Measurements from ENCODE around the gene PRSS56.

GRCh38 chr2:232508251-232508650, 11.9 kb upstream of the PRSS56 start:
- no peak for TF ChIP-seq CTCF (IDR thresholded peaks at IDR 0.05; ENCODE audit: poor library complexity, severe bottlenecking)
- no peak for TF ChIP-seq SMC3 (conservative IDR thresholded peaks at IDR 0.05; ENCODE audit: poor library complexity)
- no peak for TF ChIP-seq EZH2 (IDR thresholded peaks at IDR 0.05; ENCODE audit: borderline replicate concordance, insufficient read depth, low read length, poor library complexity, severe bottlenecking)
- no peak for TF ChIP-seq EP300 (conservative IDR thresholded peaks at IDR 0.05; ENCODE audit: poor library complexity, severe bottlenecking)
- TF ChIP-seq RAD21 (conservative IDR thresholded peaks at IDR 0.05), result no peak
- TF ChIP-seq TAF1 (IDR thresholded peaks at IDR 0.05; ENCODE audit: low read depth), result no peak
- no peak for TF ChIP-seq POLR2AphosphoS5 (IDR thresholded peaks at IDR 0.05)
- TF ChIP-seq MXI1 (conservative IDR thresholded peaks at IDR 0.05; ENCODE audit: poor library complexity, severe bottlenecking), result no peak
- no peak for TF ChIP-seq REST (IDR thresholded peaks at IDR 0.05; ENCODE audit: borderline replicate concordance)
